Coronary artery (tissue), 2 donors: ENCODE data around the gene PCYOX1L.

Source experiments
- DNase-seq: peaks from one replicate; pipeline ENCODE4 v3.0.0-alpha.2; 2017; ENCODE audit warnings: low spot score
- H3K27ac ChIP-seq, 2 donors: fragments of 200-600 bp; sonication (generic); one replicate each; pipeline ENCODE4 v1.5.1; 2016 to 2019
- H3K4me3 ChIP-seq: fragments of 200-600 bp; sonication (generic); 2 replicates; pipeline ENCODE4 v1.5.1; 2016; ENCODE audit warnings: mild to moderate bottlenecking, moderate library complexity
- CTCF ChIP-seq: fragments of 200-600 bp; sonication (generic); IDR thresholded peaks from one replicate; pipeline ENCODE4 v1.5.1; 2019; ENCODE audit warnings: antibody characterized with exemption

PCYOX1L gene

GRCh38 chr5:149416987-149417710 lies 59.3 kb downstream of the PCYOX1L start:
- peak; percentile 73 for DNase-seq
- TF ChIP-seq CTCF, result no peak
- peak overlapping the region; percentile 94 to 95 for H3K27ac ChIP-seq
- peak overlapping the region; percentile 85 for H3K4me3 ChIP-seq

GRCh38 chr5:149417711-149418368 lies 60.0 kb downstream of the PCYOX1L start:
- peak; percentile 69 for DNase-seq
- H3K27ac ChIP-seq, result peak overlapping the region; percentile 94 to 95
- TF ChIP-seq CTCF, result no peak
- H3K4me3 ChIP-seq, result peak overlapping the region; percentile 85

GRCh38 chr5:149418910-149419531 lies 61.2 kb downstream of the PCYOX1L start:
- Histone ChIP-seq H3K27ac (peak overlapping the region; percentile 94 to 95), H3K4me3 (peak overlapping the region; percentile 85)
- no peak for DNase-seq
- TF ChIP-seq CTCF, result no peak
